HepG2 (cell line): ENCODE data around the gene HMCN2. TPM values are rescaled to one million over a fixed set of nuclear protein-coding genes. Genes with fewer than 3 reads are reported as not detected.

Experiments
- ATAC-seq: fragments of 200-7000 bp; cut with Tn5 transposase; 3 replicates; pipeline ENCODE4 v1.9.1; 2020; ENCODE audit warnings: mild to moderate bottlenecking, moderate library complexity
- BruUV-seq: library from RNA; stranded (reverse); fragments of 400-500 nt; replicated peaks from 2 replicates; lab custom pipeline; 2021; lab: Mats Ljungman, UMichigan
- CTCF ChIA-PET: fragments of 300-600 bp; formaldehyde crosslinking; extraction: SDS; loops from one replicate; lab custom pipeline; 2021; ENCODE audit warnings: low total read pairs, inconsistent platforms, low intra/inter-chr PET ratio; lab: Yijun Ruan, JAX
- POLR2A ChIA-PET: fragments of 350-600 bp; sonication (Branson Sonifier 250); formaldehyde crosslinking; loops from one replicate; lab custom pipeline; 2020; ENCODE audit warnings: antibody characterized with exemption, inconsistent platforms; lab: Yijun Ruan, JAX
- DNase-seq: peaks from one replicate; pipeline ENCODE4 v3.0.0-alpha.2; 2015; ENCODE audit warnings: low spot score
- FAIRE-seq: peaks from 3 replicates; lab custom pipeline; 2011; peaks lifted over from hg19 to GRCh38; lab: Jason Lieb, UNC
- H2AFZ ChIP-seq: one replicate; pipeline ENCODE4 v1.6.1; 2011; ENCODE audit warnings: low read length, inconsistent platforms
- H3K27ac ChIP-seq: fragments of 300-600 bp; 3 replicates; pipeline ENCODE4 v1.8.0; 2011; ENCODE audit warnings: mixed run types, mild to moderate bottlenecking, mixed read lengths, low read length, inconsistent platforms; ENCODE audit not compliant: insufficient read depth; ENCODE audit errors: extremely low read length
- H3K27me3 ChIP-seq, 2 experiments: fragments of 200-600 bp in 1 of 2; 2 replicates in 1 of 2; 3 replicates in 1 of 2; pipeline versions ENCODE4 v1.6.0 to v1.8.0; 2011; ENCODE audit warnings: low read length in 2 of 2, mild to moderate bottlenecking in 2 of 2, moderate library complexity in 2 of 2, inconsistent platforms in 1 of 2; ENCODE audit not compliant: insufficient read depth in 2 of 2, control insufficient read depth in 1 of 2
- H3K36me3 ChIP-seq, 2 experiments: fragments of 200-600 bp in 1 of 2; replicated peaks in 1 of 2; 2 replicates in 1 of 2; 3 replicates in 1 of 2; pipeline versions ENCODE4 v1.5.1 to v1.8.0; 2011; ENCODE audit warnings: low read length in 2 of 2, inconsistent platforms in 1 of 2; ENCODE audit not compliant: insufficient read depth in 2 of 2, control insufficient read depth in 1 of 2
- H3K4me1 ChIP-seq: 2 replicates; pipeline ENCODE4 v1.5.1; 2012; ENCODE audit warnings: low read length, inconsistent platforms; ENCODE audit not compliant: insufficient read depth
- H3K4me2 ChIP-seq: 2 replicates; pipeline ENCODE4 v1.6.0; 2011; ENCODE audit warnings: low read depth, low read length, inconsistent platforms
- H3K4me3 ChIP-seq, 3 experiments: fragments of 200-600 bp in 1 of 3; sonication (generic), shearing (Covaris generic) in 1 of 3; replicated peaks in 1 of 3; 2 replicates each; pipeline ENCODE4 v1.5.1; 2011 to 2016; ENCODE audit warnings: low read length in 3 of 3, inconsistent platforms in 2 of 3, low read depth in 2 of 3, mild to moderate bottlenecking in 2 of 3, control low read depth in 1 of 3, mixed read lengths in 1 of 3; ENCODE audit not compliant: insufficient read depth in 1 of 3
- H3K79me2 ChIP-seq: one replicate; pipeline ENCODE4 v1.6.1; 2011; ENCODE audit warnings: low read length, inconsistent platforms; ENCODE audit not compliant: insufficient read depth
- H3K9ac ChIP-seq: 2 replicates; pipeline ENCODE4 v1.6.0; 2011; ENCODE audit warnings: mild to moderate bottlenecking, low read depth, low read length, inconsistent platforms; ENCODE audit not compliant: insufficient read depth
- H3K9me3 ChIP-seq: 2 replicates; pipeline ENCODE4 v1.5.1; 2012; ENCODE audit warnings: mild to moderate bottlenecking, low read length
- H4K20me1 ChIP-seq: 2 replicates; pipeline ENCODE4 v1.6.0; 2011; ENCODE audit warnings: inconsistent platforms, mild to moderate bottlenecking, low read length, moderate library complexity; ENCODE audit not compliant: insufficient read depth
- ATF6 ChIP-seq: sonication (generic); formaldehyde crosslinking; conservative IDR thresholded peaks from 2 replicates; pipeline ENCODE4 v1.4.0; 2020; ENCODE audit warnings: missing genetic modification reagents
- ERF ChIP-seq: IDR thresholded peaks from 2 replicates; pipeline ENCODE4 v1.6.1; 2018; ENCODE audit warnings: missing biosample characterization, missing genetic modification reagents
- FOXK2 ChIP-seq: fragments of 450-650 bp; IDR thresholded peaks from 2 replicates; pipeline ENCODE4 v1.6.1; 2016
- HNF1A ChIP-seq, 2 experiments: sonication (generic) in 1 of 2; formaldehyde crosslinking in 1 of 2; IDR thresholded peaks; 2 replicates each; pipeline versions ENCODE4 v1.4.0 to v1.6.1; 2016 to 2020; ENCODE audit warnings: borderline replicate concordance in 1 of 2, low read depth in 1 of 2, mild to moderate bottlenecking in 1 of 2, missing genetic modification reagents in 1 of 2
- MTA3 ChIP-seq: sonication (generic); formaldehyde crosslinking; IDR thresholded peaks from 2 replicates; pipeline ENCODE4 v1.4.0; 2020; ENCODE audit warnings: missing genetic modification reagents
- PPARG ChIP-seq: conservative IDR thresholded peaks from 2 replicates; pipeline ENCODE4 v1.6.1; 2016; ENCODE audit warnings: missing biosample characterization, missing genetic modification reagents
- RBAK ChIP-seq: sonication (generic); formaldehyde crosslinking; IDR thresholded peaks from 2 replicates; pipeline ENCODE4 v1.5.1; 2020; ENCODE audit warnings: mild to moderate bottlenecking, missing genetic modification reagents
- ZNF121 ChIP-seq: sonication (generic); formaldehyde crosslinking; IDR thresholded peaks from 2 replicates; pipeline ENCODE4 v1.5.0; 2020; ENCODE audit warnings: mild to moderate bottlenecking, missing genetic modification reagents
- ZNF414 ChIP-seq: sonication (generic); formaldehyde crosslinking; IDR thresholded peaks from 2 replicates; pipeline ENCODE4 v1.5.0; 2020; ENCODE audit warnings: missing genetic modification reagents
- WGBS: methylation state at CpG from one replicate; pipeline ENCODE4 v1.1.6; 2017; ENCODE audit warnings: low lambda C conversion rate; 5-methylcytosine and 5-hydroxymethylcytosine counted together
- in situ Hi-C: cut with HindIII; loops from 2 replicates; pipeline ENCODE4 v1.10.0; 2017; ENCODE audit warnings: low pct_unique_long_range_greater_than_20kb; ENCODE audit not compliant: extremely low pct_ligation_motif_present
- intact Hi-C: fragments of 100-400 bp; cut with micrococcal nuclease; formaldehyde crosslinking; loops from one replicate; pipeline ENCODE4 v1.10.0; 2022; ENCODE audit not compliant: unreplicated experiment
- polyA plus RNA-seq, 8 experiments: library from polyadenylated mRNA; depleted of rRNA in 3 of 8; stranded (reverse) in 7 of 8; unstranded in 1 of 8; fragments of >200 nt; fragmentation: Illumina TruSeq in 4 of 8; extraction: Trizol in 4 of 8; gene quantifications; 2 replicates each; pipeline versions ENCODE4 v1.2.1 to v1.2.3, GENCODE V29; 2011 to 2016; ENCODE audit warnings: low read depth in 4 of 8, missing spikeins in 1 of 8, mixed read lengths in 1 of 8; ENCODE audit not compliant: insufficient read depth in 1 of 8
- total RNA-seq, 5 experiments: library from RNA; depleted of rRNA; stranded (reverse); fragments of >200 nt; fragmentation: Illumina TruSeq; extraction: Trizol; gene quantifications; 2 replicates each; pipeline ENCODE4 v1.2.3, GENCODE V29; 2016; ENCODE audit warnings: low read depth in 1 of 5

HMCN2 gene
- total and polyA plus RNA-seq, 2 of the 13 experiments (the other 11 are each of a cell fraction or from before 2014, with no cell fraction given) = 0.09 TPM; not detected in 1

GRCh38 chr9:130349398-130349797 lies 83.8 kb downstream of the HMCN2 start:
- Histone ChIP-seq H3K4me1 (no peaks in the 10 kb centered on the region), H3K79me2 (no peaks in the 10 kb centered on the region), H3K9ac (no peak overlapping the region), H3K9me3 (no peaks in the 10 kb centered on the region), H3K4me3 (no peak overlapping the region), H3K27me3 (peaks cover 5 to 19% of the 10 kb centered on the region in 2 experiments; a peak in 3 of 5 replicates), H3K27ac (no peak overlapping the region), H3K36me3 (no peaks in the 10 kb centered on the region), H2AFZ (no peak overlapping the region), H4K20me1 (no peaks in the 10 kb centered on the region), H3K4me2 (no peak overlapping the region)
- FAIRE-seq = no peak
- ChIA-PET CTCF (no interaction called here), POLR2A (no interaction called here)
- WGBS = 0% methylated on average over 1 of the region's 11 CpGs
- BruUV-seq = no TSS peak
- intact Hi-C loops (no loop called here), in situ Hi-C loops (loop anchor here (10.0 kb wide), 1 partner anchor 235 kb away; no protein-coding TSS in a partner anchor)
- DNase-seq = no peak
- TF ChIP-seq MTA3 (no peak), HNF1A (IDR thresholded peaks at IDR 0.05; ENCODE audit: low read depth) (no peak), HNF1A (CRISPR knock-in tag; IDR thresholded peaks at IDR 0.05; ENCODE audit: borderline replicate concordance) (no peak), PPARG (no peak), ATF6 (CRISPR knock-in tag) (no peak), FOXK2 (no peak), ERF (CRISPR knock-in tag) (no peak), ZNF414 (CRISPR knock-in tag) (no peak), ZNF121 (no peak), RBAK (CRISPR knock-in tag) (no peak)
- ATAC-seq = no peak
